H9 (cell line): ENCODE results near the gene EXOG. TPM values are rescaled to one million over a fixed set of nuclear protein-coding genes. Genes with fewer than 3 reads are reported as not detected.

ENCODE experiments used
- DNase-seq: peaks from one replicate; pipeline ENCODE4 v3.0.0-alpha.2; 2017
- H2AFZ ChIP-seq: one replicate; pipeline ENCODE4 v1.6.1; 2013; ENCODE audit warnings: mild to moderate bottlenecking, low read length, control low read depth, moderate library complexity
- H2AK5ac ChIP-seq: 2 replicates; pipeline ENCODE4 v1.6.1; 2013; ENCODE audit warnings: low read length, control low read depth, mixed read lengths; ENCODE audit not compliant: insufficient read length
- H2BK120ac ChIP-seq: one replicate; pipeline ENCODE4 v1.6.1; 2013; ENCODE audit warnings: low read depth, mild to moderate bottlenecking, low read length, control low read depth, inconsistent platforms; ENCODE audit not compliant: poor library complexity, severe bottlenecking
- H2BK12ac ChIP-seq: 2 replicates; pipeline ENCODE4 v1.6.1; 2013; ENCODE audit warnings: low read length, control low read depth, mixed read lengths, low read depth; ENCODE audit not compliant: insufficient read length
- H2BK15ac ChIP-seq: 2 replicates; pipeline ENCODE4 v1.6.1; 2013; ENCODE audit warnings: low read depth, low read length, control low read depth
- H2BK20ac ChIP-seq: one replicate; pipeline ENCODE4 v1.6.1; 2013; ENCODE audit warnings: low read depth, mild to moderate bottlenecking, low read length, control low read depth, inconsistent platforms; ENCODE audit not compliant: poor library complexity, severe bottlenecking
- H2BK5ac ChIP-seq: 2 replicates; pipeline ENCODE4 v1.6.1; 2013; ENCODE audit warnings: low read length, control low read depth, mixed read lengths; ENCODE audit not compliant: insufficient read length
- H3K14ac ChIP-seq: 2 replicates; pipeline ENCODE4 v1.6.1; 2013; ENCODE audit warnings: low read length, control low read depth; ENCODE audit not compliant: insufficient read depth
- H3K18ac ChIP-seq: 2 replicates; pipeline ENCODE4 v1.6.1; 2013; ENCODE audit warnings: low read depth, mild to moderate bottlenecking, mixed read lengths, low read length, control low read depth; ENCODE audit not compliant: insufficient read length
- H3K23ac ChIP-seq: 2 replicates; pipeline ENCODE4 v1.6.1; 2013; ENCODE audit warnings: low read length, control low read depth, mixed read lengths, low read depth; ENCODE audit not compliant: insufficient read length
- H3K23me2 ChIP-seq: 2 replicates; pipeline ENCODE4 v1.6.1; 2013; ENCODE audit warnings: low read depth, mild to moderate bottlenecking, mixed read lengths, low read length, control low read depth; ENCODE audit not compliant: insufficient read length, poor library complexity, severe bottlenecking
- H3K27ac ChIP-seq: 2 replicates; pipeline ENCODE4 v1.5.1; 2013; ENCODE audit warnings: low read length, control low read depth, mixed read lengths, low read depth; ENCODE audit not compliant: insufficient read length
- H3K27me3 ChIP-seq: 2 replicates; pipeline ENCODE4 v1.6.1; 2013; ENCODE audit warnings: low read length, control low read depth, inconsistent platforms; ENCODE audit not compliant: insufficient read depth
- H3K4ac ChIP-seq: 2 replicates; pipeline ENCODE4 v1.6.1; 2013; ENCODE audit warnings: low read depth, mild to moderate bottlenecking, control low read depth, inconsistent platforms, low read length, moderate library complexity
- H3K4me1 ChIP-seq: 2 replicates; pipeline ENCODE4 v1.6.1; 2013; ENCODE audit warnings: low read length, control low read depth, inconsistent platforms; ENCODE audit not compliant: insufficient read depth
- H3K4me2 ChIP-seq: 2 replicates; pipeline ENCODE4 v1.6.1; 2013; ENCODE audit warnings: low read length, control low read depth, mixed read lengths; ENCODE audit not compliant: insufficient read length, insufficient read depth
- H3K56ac ChIP-seq: 2 replicates; pipeline ENCODE4 v1.6.1; 2013; ENCODE audit warnings: low read depth, mild to moderate bottlenecking, mixed read lengths, low read length, control low read depth; ENCODE audit not compliant: insufficient read length
- H3K79me1 ChIP-seq: 2 replicates; pipeline ENCODE4 v1.6.1; 2013; ENCODE audit warnings: low read depth, mild to moderate bottlenecking, moderate library complexity, low read length, control low read depth, inconsistent platforms; ENCODE audit not compliant: insufficient read depth, poor library complexity, severe bottlenecking
- H3K79me2 ChIP-seq: 2 replicates; pipeline ENCODE4 v1.6.1; 2013; ENCODE audit warnings: low read length, control low read depth, inconsistent platforms; ENCODE audit not compliant: insufficient read depth
- H3K9ac ChIP-seq: 2 replicates; pipeline ENCODE4 v1.6.1; 2013; ENCODE audit warnings: low read length, control low read depth, mixed read lengths; ENCODE audit not compliant: insufficient read length; ENCODE audit errors: extremely low read depth
- H3K9me3 ChIP-seq: one replicate; pipeline ENCODE4 v1.6.1; 2013; ENCODE audit warnings: low read depth, low read length, inconsistent platforms; ENCODE audit not compliant: control insufficient read depth
- H3T11ph ChIP-seq: one replicate; pipeline ENCODE4 v1.6.1; 2013; ENCODE audit warnings: mild to moderate bottlenecking, low read length, control low read depth, inconsistent platforms
- H4K20me1 ChIP-seq: one replicate; pipeline ENCODE4 v1.6.1; 2013; ENCODE audit not compliant: control insufficient read depth, insufficient read length, insufficient read depth
- H4K5ac ChIP-seq: 2 replicates; pipeline ENCODE4 v1.6.1; 2013; ENCODE audit warnings: low read depth, mild to moderate bottlenecking, mixed read lengths, low read length, control low read depth; ENCODE audit not compliant: insufficient read length
- H4K8ac ChIP-seq: replicated peaks from 2 replicates; pipeline ENCODE4 v1.6.1; 2013; ENCODE audit warnings: low read length, control low read depth, mixed read lengths, low read depth; ENCODE audit not compliant: insufficient read length
- H4K91ac ChIP-seq: 2 replicates; pipeline ENCODE4 v1.6.1; 2013; ENCODE audit warnings: low read depth, mild to moderate bottlenecking, moderate library complexity, mixed read lengths, low read length, control low read depth; ENCODE audit not compliant: insufficient read length
- H3K27ac Mint-ChIP-seq, 3 experiments: 2 replicates in 2 of 3; 3 replicates in 1 of 3; pipeline ENCODE4 v1.8.0; 2020 to 2021; ENCODE audit warnings: mixed read lengths in 3 of 3, mild to moderate bottlenecking in 1 of 3, moderate library complexity in 1 of 3
- H3K27me3 Mint-ChIP-seq: 2 replicates; pipeline ENCODE4 v1.8.0; 2021; ENCODE audit warnings: low read depth, mild to moderate bottlenecking, moderate library complexity, mixed read lengths
- H3K36me3 Mint-ChIP-seq, 3 experiments: 2 replicates in 2 of 3; 3 replicates in 1 of 3; pipeline ENCODE4 v1.8.0; 2020 to 2021; ENCODE audit warnings: low read depth in 3 of 3, mixed read lengths in 3 of 3; ENCODE audit not compliant: insufficient read depth in 1 of 3
- H3K4me1 Mint-ChIP-seq, 2 experiments: 2 replicates each; pipeline ENCODE4 v1.8.0; 2020; ENCODE audit warnings: mixed read lengths in 2 of 2
- H3K4me3 Mint-ChIP-seq, 2 experiments: 2 replicates in 1 of 2; 3 replicates in 1 of 2; pipeline ENCODE4 v1.8.0; 2020 to 2021; ENCODE audit warnings: mild to moderate bottlenecking in 2 of 2, mixed read lengths in 2 of 2, moderate library complexity in 1 of 2
- H3K9me3 Mint-ChIP-seq, 2 experiments: 2 replicates in 1 of 2; 3 replicates in 1 of 2; pipeline ENCODE4 v1.8.0; 2020; ENCODE audit warnings: mild to moderate bottlenecking in 2 of 2, mixed read lengths in 2 of 2, moderate library complexity in 1 of 2
- CTCF ChIP-seq: fragments of 200-600 bp; sonication (generic); conservative IDR thresholded peaks from 3 replicates; pipeline ENCODE4 v1.8.0; 2021; ENCODE audit warnings: antibody characterized with exemption, mild to moderate bottlenecking
- WGBS: extraction: QIAGEN DNeasy Blood & Tissue Kit; methylation state at CpG from one replicate; pipeline ENCODE4 v1.1.7; 2013; ENCODE audit warnings: missing lambda C conversion rate, low lambda C conversion rate, mixed read lengths; ENCODE audit not compliant: insufficient read length; ENCODE audit errors: extremely low coverage; 5-methylcytosine and 5-hydroxymethylcytosine counted together
- total RNA-seq: library from RNA; stranded (reverse); gene quantifications from 2 replicates; pipeline ENCODE4 v1.2.1, GENCODE V29; 2021

EXOG gene
- total RNA-seq, 1 experiment from 2014 or later: 14.1 TPM

GRCh38 chr3:38465588-38466154 is 30.5 kb upstream of the EXOG start:
- Histone ChIP-seq H2BK5ac (no peak overlapping the region), H3K27me3 (no peaks in the 10 kb centered on the region), H4K5ac (no peak overlapping the region), H3K14ac (no peak overlapping the region), H2AK5ac (no peak overlapping the region), H3T11ph (no peak overlapping the region), H2AFZ (no peak overlapping the region), H3K56ac (no peak overlapping the region), H3K9me3 (no peaks in the 10 kb centered on the region), H4K20me1 (no peaks in the 10 kb centered on the region), H4K8ac (no peak overlapping the region), H3K79me2 (peaks cover 30% of the 10 kb centered on the region; the same call in 1 of the 2 replicates), H2BK15ac (no peak overlapping the region), H3K4me2 (no peak overlapping the region), H3K18ac (no peak overlapping the region), H2BK120ac (no peak overlapping the region), H2BK20ac (no peak overlapping the region), H3K4ac (no peak overlapping the region), H3K27ac (no peak overlapping the region), H3K23ac (no peak overlapping the region), H3K23me2 (no peaks in the 10 kb centered on the region), H4K91ac (no peak overlapping the region), H3K9ac (no peak overlapping the region), H3K79me1 (peaks cover 5% of the 10 kb centered on the region), H3K4me1 (no peaks in the 10 kb centered on the region), H2BK12ac (no peak overlapping the region)
- Mint-ChIP-seq H3K4me1 (peaks cover under 1 to 1% of the 10 kb centered on the region in 2 experiments; a peak in 2 of 4 replicates), H3K9me3 (peaks cover 40 to 56% of the 10 kb centered on the region in 2 experiments), H3K4me3 (no peak overlapping the region), H3K27me3 (no peaks in the 10 kb centered on the region), H3K27ac (no peak overlapping the region), H3K36me3 (peaks cover 30 to 50% (median 44%) of the 10 kb centered on the region in 3 experiments)
- TF ChIP-seq CTCF: no peak
- WGBS: no CpG with 5 or more reads among the region's 1 CpG
- no peak for DNase-seq
